Vagina (tissue), 2 donors: ENCODE data around the gene COL12A1. TPM values are rescaled to one million over a fixed set of nuclear protein-coding genes. Genes with fewer than 3 reads are reported as not detected.

Source experiments
- DNase-seq, 2 donors: peaks; one replicate each; pipeline ENCODE4 v3.0.0-alpha.2; 2017; ENCODE audit errors: extremely low spot score in 2 of 2
- H3K27ac ChIP-seq: fragments of 200-600 bp; sonication (generic); one replicate; pipeline ENCODE4 v1.5.1; 2019
- H3K27me3 ChIP-seq: fragments of 200-600 bp; sonication (generic); one replicate; pipeline ENCODE4 v1.5.1; 2019
- H3K36me3 ChIP-seq, 2 donors: fragments of 200-600 bp; sonication (generic); one replicate each; pipeline ENCODE4 v1.5.1; 2017 to 2019
- H3K4me1 ChIP-seq: fragments of 200-600 bp; sonication (generic); one replicate; pipeline ENCODE4 v1.5.1; 2019
- H3K4me3 ChIP-seq, 2 donors: fragments of 200-600 bp; sonication (generic); 1 replicate in 1 of 2; 2 replicates in 1 of 2; pipeline ENCODE4 v1.5.1; 2016 to 2019
- H3K9me3 ChIP-seq: fragments of 200-600 bp; sonication (generic); one replicate; pipeline ENCODE4 v1.5.1; 2019
- POLR2A ChIP-seq, 2 donors: fragments of 450-650 bp; IDR thresholded peaks; one replicate each; pipeline ENCODE4 v1.6.1; 2017; ENCODE audit warnings: antibody characterized with exemption in 2 of 2, mild to moderate bottlenecking in 2 of 2, moderate library complexity in 2 of 2
- POLR2AphosphoS5 ChIP-seq, 2 donors: sonication (generic); formaldehyde crosslinking; IDR thresholded peaks; one replicate each; pipeline ENCODE4 v1.9.0; 2017; ENCODE audit warnings: antibody characterized with exemption in 2 of 2, mild to moderate bottlenecking in 2 of 2, low read depth in 1 of 2; ENCODE audit not compliant: insufficient read depth in 1 of 2
- intact Hi-C: fragments of 100-400 bp; cut with DNase I; formaldehyde crosslinking; loops from one replicate; pipeline ENCODE4 v1.15.1; 2023
- total RNA-seq: library from RNA; depleted of rRNA; stranded (reverse); fragments of >200 nt; gene quantifications from one replicate; pipeline ENCODE4 v1.2.3, GENCODE V29; 2016
- TF ChIP-seq, protein P1 (sequence below), 3 experiments: fragments of 450-650 bp in 2 of 3; fragments of 200-600 bp in 1 of 3; sonication (generic) in 1 of 3; IDR thresholded peaks; one replicate each; pipeline ENCODE4 v1.5.1; 2017 to 2019; ENCODE audit warnings: antibody characterized with exemption in 3 of 3, mild to moderate bottlenecking in 2 of 3, moderate library complexity in 2 of 3

Gene COL12A1
- total RNA-seq, 1 donor from 2014 or later: 130 TPM

- H3K27ac ChIP-seq: no peak overlapping the region
- H3K4me1 ChIP-seq: no peaks in the 10 kb centered on the region
- H3K9me3 ChIP-seq: no peaks in the 10 kb centered on the region
- no peak overlapping the region for H3K4me3 ChIP-seq
- DNase-seq: no peak
- H3K27me3 ChIP-seq: no peaks in the 10 kb centered on the region
- intact Hi-C loops: no loop called here
- H3K36me3 ChIP-seq: no peaks in the 10 kb centered on the region
- TF ChIP-seq POLR2A (IDR thresholded peaks at IDR 0.05) (no peak), POLR2AphosphoS5 (IDR thresholded peaks at IDR 0.05; ENCODE audit: insufficient read depth in 1 of 2, low read depth in 1 of 2) (no peak)
- TF ChIP-seq, protein P1, sequence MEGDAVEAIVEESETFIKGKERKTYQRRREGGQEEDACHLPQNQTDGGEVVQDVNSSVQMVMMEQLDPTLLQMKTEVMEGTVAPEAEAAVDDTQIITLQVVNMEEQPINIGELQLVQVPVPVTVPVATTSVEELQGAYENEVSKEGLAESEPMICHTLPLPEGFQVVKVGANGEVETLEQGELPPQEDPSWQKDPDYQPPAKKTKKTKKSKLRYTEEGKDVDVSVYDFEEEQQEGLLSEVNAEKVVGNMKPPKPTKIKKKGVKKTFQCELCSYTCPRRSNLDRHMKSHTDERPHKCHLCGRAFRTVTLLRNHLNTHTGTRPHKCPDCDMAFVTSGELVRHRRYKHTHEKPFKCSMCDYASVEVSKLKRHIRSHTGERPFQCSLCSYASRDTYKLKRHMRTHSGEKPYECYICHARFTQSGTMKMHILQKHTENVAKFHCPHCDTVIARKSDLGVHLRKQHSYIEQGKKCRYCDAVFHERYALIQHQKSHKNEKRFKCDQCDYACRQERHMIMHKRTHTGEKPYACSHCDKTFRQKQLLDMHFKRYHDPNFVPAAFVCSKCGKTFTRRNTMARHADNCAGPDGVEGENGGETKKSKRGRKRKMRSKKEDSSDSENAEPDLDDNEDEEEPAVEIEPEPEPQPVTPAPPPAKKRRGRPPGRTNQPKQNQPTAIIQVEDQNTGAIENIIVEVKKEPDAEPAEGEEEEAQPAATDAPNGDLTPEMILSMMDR (IDR thresholded peaks at IDR 0.05): no peak
These were observed 11.3 kb upstream of the COL12A1 start for GRCh38 chr6:75217193-75217592.

DNA sequence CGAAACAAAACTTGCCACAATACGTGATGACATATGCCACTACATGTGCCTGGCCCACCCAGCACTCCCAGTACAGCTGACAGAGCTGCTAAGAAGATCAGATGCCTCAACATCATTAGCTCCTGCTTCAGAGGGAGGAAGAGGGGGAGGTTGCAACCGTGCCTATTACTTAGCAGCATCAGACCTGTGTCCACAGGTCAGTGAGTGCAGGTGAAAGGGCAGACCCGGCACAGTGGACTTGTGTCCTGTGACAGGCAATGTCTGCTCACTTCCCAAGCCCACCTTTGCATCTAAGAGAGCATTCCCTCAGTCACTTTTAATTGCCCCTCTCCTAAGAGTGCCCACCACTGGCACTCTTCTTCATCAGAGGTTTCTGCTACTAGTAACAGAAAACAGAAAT is 9.4 kb upstream of the COL12A1 start:
- no peak for DNase-seq
- Histone ChIP-seq H3K27me3 (no peaks in the 10 kb centered on the region), H3K27ac (no peak overlapping the region), H3K9me3 (no peaks in the 10 kb centered on the region), H3K4me1 (peaks cover 7% of the 10 kb centered on the region), H3K4me3 (no peak overlapping the region), H3K36me3 (no peaks in the 10 kb centered on the region)
- TF ChIP-seq, protein P1 (IDR thresholded peaks at IDR 0.05): no peak
- TF ChIP-seq POLR2A (IDR thresholded peaks at IDR 0.05) (no peak), POLR2AphosphoS5 (IDR thresholded peaks at IDR 0.05; ENCODE audit: insufficient read depth in 1 of 2, low read depth in 1 of 2) (no peak)
- intact Hi-C loops: no loop called here

- Histone ChIP-seq H3K4me1 (peaks cover 8% of the 10 kb centered on the region), H3K27me3 (no peaks in the 10 kb centered on the region), H3K9me3 (no peaks in the 10 kb centered on the region), H3K27ac (no peak overlapping the region), H3K36me3 (no peaks in the 10 kb centered on the region), H3K4me3 (no peak overlapping the region)
- intact Hi-C loops: no loop called here
- DNase-seq: no peak
- TF ChIP-seq, protein P1 (IDR thresholded peaks at IDR 0.05): no peak
- no peak for TF ChIP-seq POLR2A (IDR thresholded peaks at IDR 0.05)
- no peak for TF ChIP-seq POLR2AphosphoS5 (IDR thresholded peaks at IDR 0.05; ENCODE audit: insufficient read depth in 1 of 2, low read depth in 1 of 2)
These were observed 7.9 kb upstream of the COL12A1 start for GRCh38 chr6:75213732-75214131.

GRCh38 chr6:75213112-75213511 is 7.3 kb upstream of the COL12A1 start:
- Histone ChIP-seq H3K27ac (no peak overlapping the region), H3K4me1 (peaks cover 14% of the 10 kb centered on the region), H3K27me3 (no peaks in the 10 kb centered on the region), H3K9me3 (no peaks in the 10 kb centered on the region), H3K4me3 (no peak overlapping the region), H3K36me3 (no peaks in the 10 kb centered on the region)
- no peak for DNase-seq
- TF ChIP-seq POLR2AphosphoS5 (IDR thresholded peaks at IDR 0.05; ENCODE audit: insufficient read depth in 1 of 2, low read depth in 1 of 2): no peak
- no peak for TF ChIP-seq POLR2A (IDR thresholded peaks at IDR 0.05)
- TF ChIP-seq, protein P1 (IDR thresholded peaks at IDR 0.05): no peak
- intact Hi-C loops: no loop called here

DNA sequence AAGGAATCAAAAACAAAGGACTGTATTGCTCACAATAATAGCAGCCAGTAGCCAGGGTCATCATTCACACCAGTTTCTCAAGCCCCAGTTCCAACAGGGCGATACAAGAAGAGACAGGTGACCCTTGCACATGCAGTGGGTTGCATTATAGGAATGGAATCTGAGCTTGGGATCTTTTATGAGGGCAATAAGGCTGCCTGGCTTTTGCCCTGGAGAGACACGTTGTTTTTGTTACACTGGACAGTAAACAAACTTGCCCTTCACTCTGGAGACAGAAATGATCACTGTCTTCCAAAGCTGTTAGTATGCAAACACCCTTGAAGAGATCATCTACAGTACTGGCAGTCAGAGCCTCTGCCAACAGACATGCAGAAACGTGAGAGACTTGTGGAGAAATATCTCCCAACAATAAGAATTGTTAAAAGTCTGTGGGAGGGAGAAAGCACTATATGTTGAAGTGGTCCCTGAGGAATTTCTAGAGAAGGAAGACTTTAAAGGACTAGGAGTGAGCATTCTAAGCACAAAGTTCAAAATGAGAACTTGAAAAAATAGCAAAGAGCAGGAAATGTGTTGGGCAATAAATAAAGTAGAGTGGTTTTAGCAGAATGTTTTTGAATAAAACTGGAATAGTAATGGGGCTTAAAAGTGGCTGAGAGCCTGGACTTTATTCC is 6.2 kb upstream of the COL12A1 start:
- intact Hi-C loops: no loop called here
- Histone ChIP-seq H3K9me3 (no peaks in the 10 kb centered on the region), H3K27me3 (no peaks in the 10 kb centered on the region), H3K36me3 (no peaks in the 10 kb centered on the region), H3K4me1 (peaks cover 21% of the 10 kb centered on the region), H3K4me3 (no peak overlapping the region), H3K27ac (no peak overlapping the region)
- TF ChIP-seq, protein P1 (IDR thresholded peaks at IDR 0.05): no peak
- no peak for TF ChIP-seq POLR2A (IDR thresholded peaks at IDR 0.05)
- TF ChIP-seq POLR2AphosphoS5 (IDR thresholded peaks at IDR 0.05; ENCODE audit: insufficient read depth in 1 of 2, low read depth in 1 of 2): no peak
- no peak for DNase-seq
